ENCODE data around the gene GIMAP8.

Gene GIMAP8

DNA sequence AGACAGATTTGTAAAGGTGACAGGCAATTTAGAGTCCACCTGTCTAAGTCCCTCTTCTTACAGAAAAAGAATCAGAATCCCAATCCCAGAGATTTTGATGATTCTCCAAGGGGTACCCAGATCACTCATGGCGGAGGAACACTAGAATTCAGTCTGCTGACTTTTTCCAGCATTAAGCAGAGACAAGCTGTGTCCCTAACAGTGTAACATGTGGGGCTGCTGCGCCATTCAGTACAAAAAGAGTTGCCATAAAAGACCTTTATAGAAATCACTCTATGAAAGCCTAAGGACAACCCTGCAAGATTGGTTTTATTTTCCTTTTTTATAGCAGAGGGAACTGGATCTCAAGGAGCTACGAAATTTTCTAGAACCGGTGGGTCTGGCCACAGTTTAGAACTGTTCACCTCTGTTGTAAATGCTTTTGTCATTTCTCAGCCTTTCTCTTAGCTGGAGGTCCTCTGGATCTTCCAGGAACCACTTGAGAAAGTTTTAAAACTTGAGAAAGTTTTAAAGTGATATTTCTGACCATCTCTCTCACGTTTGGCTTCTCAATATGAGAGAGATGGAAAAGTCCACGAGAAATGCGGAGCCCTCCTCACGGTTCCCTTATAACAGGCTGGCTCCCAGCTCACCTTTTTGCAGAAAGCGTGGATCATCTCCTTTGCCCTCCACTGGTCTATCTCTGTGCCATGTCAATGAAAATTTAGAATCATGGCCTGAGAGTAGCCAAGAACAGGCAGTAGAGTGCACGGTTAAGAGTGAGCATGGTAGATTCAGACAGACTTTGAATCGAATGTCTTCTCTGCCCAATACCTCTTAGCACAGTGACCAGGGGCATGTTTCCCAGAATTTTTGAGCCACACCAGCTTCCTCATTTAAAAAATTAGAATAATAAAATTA lies 65.1 kb downstream of the GIMAP8 start (continued):
- TF ChIP-seq ZNF114 (tag by site-specific recombination; IDR thresholded peaks at IDR 0.05) (no peak), HOXC10 (CRISPR knock-in tag; IDR thresholded peaks at IDR 0.05) (no peak), ZNF830 (tag by site-specific recombination; IDR thresholded peaks at IDR 0.05; ENCODE audit: low read depth) (no peak), SCRT2 (tag by site-specific recombination; IDR thresholded peaks at IDR 0.05) (no peak), ZNF571 (tag by site-specific recombination; IDR thresholded peaks at IDR 0.05) (no peak)

- ChIA-PET CTCF (no interaction called here), POLR2A (no interaction called here)
- Histone ChIP-seq H3K4me3 (ENCODE audit: low read depth, low read length) (no peak overlapping the region), H3K9me3 (ENCODE audit: control insufficient read depth, insufficient read depth, low read depth, low read length) (no peaks in the 10 kb centered on the region), H3K4me1 (ENCODE audit: control insufficient read depth, insufficient read depth, low read length) (no peaks in the 10 kb centered on the region), H3K27ac (ENCODE audit: extremely low read depth, low read depth, low read length) (no peak overlapping the region), H3K36me3 (ENCODE audit: control insufficient read depth in 2 of 2, insufficient read depth in 1 of 2, low read length in 2 of 2) (no peaks in the 10 kb centered on the region)
- TF ChIP-seq ZEB2 (tag by site-specific recombination; IDR thresholded peaks at IDR 0.05) (no peak), ZNF776 (tag by site-specific recombination; IDR thresholded peaks at IDR 0.05; ENCODE audit: borderline replicate concordance) (no peak), ZNF202 (tag by site-specific recombination; IDR thresholded peaks at IDR 0.05; ENCODE audit: borderline replicate concordance) (no peak), HOXA7 (CRISPR knock-in tag; IDR thresholded peaks at IDR 0.05; ENCODE audit: borderline replicate concordance) (no peak), YY1 (tag by site-specific recombination; IDR thresholded peaks at IDR 0.05) (no peak), ZNF558 (tag by site-specific recombination; IDR thresholded peaks at IDR 0.05) (no peak), ZBTB48 (tag by site-specific recombination; IDR thresholded peaks at IDR 0.05) (no peak), ZNF121 (tag by site-specific recombination; IDR thresholded peaks at IDR 0.05) (no peak), GLI4 (tag by site-specific recombination; IDR thresholded peaks at IDR 0.05) (no peak), ZNF37A (tag by site-specific recombination; IDR thresholded peaks at IDR 0.05) (no peak), ZNF777 (tag by site-specific recombination; IDR thresholded peaks at IDR 0.05; ENCODE audit: borderline replicate concordance) (no peak), ZNF174 (tag by site-specific recombination; IDR thresholded peaks at IDR 0.05) (no peak), ZNF768 (tag by site-specific recombination; IDR thresholded peaks at IDR 0.05) (no peak), OVOL3 (tag by site-specific recombination; IDR thresholded peaks at IDR 0.05) (no peak), SALL2 (tag by site-specific recombination; IDR thresholded peaks at IDR 0.05; ENCODE audit: borderline replicate concordance) (no peak), ZNF184 (tag by site-specific recombination; IDR thresholded peaks at IDR 0.05) (no peak)
- TF ChIP-seq, protein P1, sequence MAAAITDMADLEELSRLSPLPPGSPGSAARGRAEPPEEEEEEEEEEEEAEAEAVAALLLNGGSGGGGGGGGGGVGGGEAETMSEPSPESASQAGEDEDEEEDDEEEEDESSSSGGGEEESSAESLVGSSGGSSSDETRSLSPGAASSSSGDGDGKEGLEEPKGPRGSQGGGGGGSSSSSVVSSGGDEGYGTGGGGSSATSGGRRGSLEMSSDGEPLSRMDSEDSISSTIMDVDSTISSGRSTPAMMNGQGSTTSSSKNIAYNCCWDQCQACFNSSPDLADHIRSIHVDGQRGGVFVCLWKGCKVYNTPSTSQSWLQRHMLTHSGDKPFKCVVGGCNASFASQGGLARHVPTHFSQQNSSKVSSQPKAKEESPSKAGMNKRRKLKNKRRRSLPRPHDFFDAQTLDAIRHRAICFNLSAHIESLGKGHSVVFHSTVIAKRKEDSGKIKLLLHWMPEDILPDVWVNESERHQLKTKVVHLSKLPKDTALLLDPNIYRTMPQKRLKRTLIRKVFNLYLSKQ (tag by site-specific recombination; IDR thresholded peaks at IDR 0.05; ENCODE audit: borderline replicate concordance), result no peak
Observed at GRCh38 chr7:150516956-150517745, 66.7 kb downstream of the GIMAP8 start.

DNA sequence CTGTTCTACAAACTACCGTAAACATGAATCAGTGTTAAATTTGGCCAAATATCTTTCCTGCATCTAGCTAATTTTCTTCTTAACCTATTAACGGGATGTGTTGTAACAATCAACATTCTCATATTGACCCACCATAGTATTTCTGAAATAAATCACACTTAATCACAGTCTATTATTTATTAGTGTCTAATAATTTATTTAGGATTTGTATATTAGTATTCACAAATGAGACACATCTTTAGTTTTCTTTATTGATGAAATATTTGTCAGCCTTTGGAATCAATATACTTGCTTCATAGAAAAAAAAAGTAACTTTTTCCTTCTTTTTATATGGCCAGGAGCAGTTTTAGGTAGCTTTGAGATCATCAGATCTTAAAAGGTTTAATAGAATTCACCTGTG lies 68.9 kb downstream of the GIMAP8 start:
- no peak overlapping the region for H3K4me3 ChIP-seq (ENCODE audit: low read depth, low read length)
- no peaks in the 10 kb centered on the region for H3K4me1 ChIP-seq (ENCODE audit: control insufficient read depth, insufficient read depth, low read length)
- ChIA-PET POLR2A (no interaction called here), CTCF (no interaction called here)
- TF ChIP-seq ZNF776 (tag by site-specific recombination; IDR thresholded peaks at IDR 0.05; ENCODE audit: borderline replicate concordance), result no peak
- TF ChIP-seq OVOL3 (tag by site-specific recombination; IDR thresholded peaks at IDR 0.05), result no peak
- TF ChIP-seq ZNF768 (tag by site-specific recombination; IDR thresholded peaks at IDR 0.05), result no peak
- TF ChIP-seq, protein P2, sequence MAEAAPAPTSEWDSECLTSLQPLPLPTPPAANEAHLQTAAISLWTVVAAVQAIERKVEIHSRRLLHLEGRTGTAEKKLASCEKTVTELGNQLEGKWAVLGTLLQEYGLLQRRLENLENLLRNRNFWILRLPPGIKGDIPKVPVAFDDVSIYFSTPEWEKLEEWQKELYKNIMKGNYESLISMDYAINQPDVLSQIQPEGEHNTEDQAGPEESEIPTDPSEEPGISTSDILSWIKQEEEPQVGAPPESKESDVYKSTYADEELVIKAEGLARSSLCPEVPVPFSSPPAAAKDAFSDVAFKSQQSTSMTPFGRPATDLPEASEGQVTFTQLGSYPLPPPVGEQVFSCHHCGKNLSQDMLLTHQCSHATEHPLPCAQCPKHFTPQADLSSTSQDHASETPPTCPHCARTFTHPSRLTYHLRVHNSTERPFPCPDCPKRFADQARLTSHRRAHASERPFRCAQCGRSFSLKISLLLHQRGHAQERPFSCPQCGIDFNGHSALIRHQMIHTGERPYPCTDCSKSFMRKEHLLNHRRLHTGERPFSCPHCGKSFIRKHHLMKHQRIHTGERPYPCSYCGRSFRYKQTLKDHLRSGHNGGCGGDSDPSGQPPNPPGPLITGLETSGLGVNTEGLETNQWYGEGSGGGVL (tag by site-specific recombination; IDR thresholded peaks at IDR 0.05), result no peak
- TF ChIP-seq ZNF670 (tag by site-specific recombination; IDR thresholded peaks at IDR 0.05; ENCODE audit: low read depth), result no peak
- no peak for TF ChIP-seq ZNF202 (tag by site-specific recombination; IDR thresholded peaks at IDR 0.05; ENCODE audit: borderline replicate concordance)
- TF ChIP-seq ZNF433 (tag by site-specific recombination; IDR thresholded peaks at IDR 0.05; ENCODE audit: low read depth), result no peak
- no peak for TF ChIP-seq ZNF785 (tag by site-specific recombination; IDR thresholded peaks at IDR 0.05)
- TF ChIP-seq YY2 (tag by site-specific recombination; IDR thresholded peaks at IDR 0.05), result no peak
- TF ChIP-seq ZNF747 (tag by site-specific recombination; IDR thresholded peaks at IDR 0.05), result no peak
- H3K9me3 ChIP-seq (ENCODE audit: control insufficient read depth, insufficient read depth, low read depth, low read length), result no peaks in the 10 kb centered on the region
- H3K36me3 ChIP-seq (ENCODE audit: control insufficient read depth in 2 of 2, insufficient read depth in 1 of 2, low read length in 2 of 2), result no peaks in the 10 kb centered on the region
- no peak overlapping the region for H3K27ac ChIP-seq (ENCODE audit: extremely low read depth, low read depth, low read length)

All from HEK293 (cell line).